ENCODE results near the gene KHDC1. TPM values are rescaled to one million over a fixed set of nuclear protein-coding genes. Genes with fewer than 3 reads are reported as not detected.

KHDC1 gene
- total RNA-seq, 1 donor, result 4.0 TPM

DNA sequence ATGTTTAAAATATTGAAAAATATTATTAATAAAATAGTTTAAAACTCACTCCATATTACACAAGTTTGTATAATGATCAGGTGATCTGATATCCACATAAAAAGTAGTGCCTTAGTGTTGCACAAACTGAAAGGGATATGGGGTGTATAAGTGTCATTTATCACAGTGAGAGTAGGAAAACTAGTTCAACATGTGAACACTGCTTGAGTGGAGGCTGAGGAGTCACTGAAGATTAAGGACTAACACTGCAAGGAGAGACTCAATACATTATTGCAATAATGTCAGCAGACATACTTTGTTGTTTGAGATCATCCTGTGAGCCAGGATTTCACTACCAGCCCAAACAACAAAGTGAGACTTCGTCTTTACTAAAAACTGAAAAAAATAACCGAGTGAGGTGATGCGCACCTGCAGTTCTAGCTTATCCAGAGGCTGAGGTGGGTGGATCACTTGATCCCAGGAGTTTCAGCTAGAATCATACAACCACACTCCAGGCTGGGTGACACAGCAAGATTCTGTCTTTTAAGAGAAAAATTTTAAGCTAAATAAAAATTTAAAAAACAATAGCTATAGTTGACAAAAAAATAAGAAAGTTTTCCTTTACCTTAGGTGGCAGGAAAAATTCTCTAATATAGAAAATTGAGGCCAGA lies 35.3 kb downstream of the KHDC1 start:
- no peaks in the 10 kb centered on the region for H4K20me1 ChIP-seq (ENCODE audit: insufficient read depth, low read length)
- no peak overlapping the region for H3K4me3 ChIP-seq (ENCODE audit: insufficient read depth, low read length)
- peak; percentile 65 for DNase-seq (ENCODE audit: insufficient read length, low spot score, missing footprints)
- H3K9me3 ChIP-seq (ENCODE audit: low read depth, low read length), result no peaks in the 10 kb centered on the region
- no peak overlapping the region for H3K4me2 ChIP-seq (ENCODE audit: insufficient read depth, low read length)
- no peak overlapping the region for H3K27ac ChIP-seq (ENCODE audit: low read depth, low read length)
- no peak overlapping the region for H2AFZ ChIP-seq (ENCODE audit: low read length)
- TF ChIP-seq CTCF (IDR thresholded peaks at IDR 0.05; ENCODE audit: extremely low read depth, low read depth, low read length), result no peak
- H3K36me3 ChIP-seq (ENCODE audit: insufficient read depth, low read length), result no peaks in the 10 kb centered on the region
- no peaks in the 10 kb centered on the region for H3K4me1 ChIP-seq (ENCODE audit: insufficient read depth, low read length)
- H3K27me3 ChIP-seq (ENCODE audit: insufficient read depth, low read length), result no peaks in the 10 kb centered on the region
- H3K79me2 ChIP-seq (ENCODE audit: insufficient read depth, low read length), result no peaks in the 10 kb centered on the region

- Histone ChIP-seq H3K4me1 (ENCODE audit: insufficient read depth, low read length) (no peaks in the 10 kb centered on the region), H3K36me3 (ENCODE audit: insufficient read depth, low read length) (no peaks in the 10 kb centered on the region), H4K20me1 (ENCODE audit: insufficient read depth, low read length) (no peaks in the 10 kb centered on the region), H3K9me3 (ENCODE audit: low read depth, low read length) (no peaks in the 10 kb centered on the region), H3K4me2 (ENCODE audit: insufficient read depth, low read length) (no peak within 1 kb of the TSS), H2AFZ (ENCODE audit: low read length) (no peak within 1 kb of the TSS), H3K79me2 (ENCODE audit: insufficient read depth, low read length) (no peaks in the 10 kb centered on the region), H3K27me3 (ENCODE audit: insufficient read depth, low read length) (no peaks in the 10 kb centered on the region), H3K27ac (ENCODE audit: low read depth, low read length) (no peak within 1 kb of the TSS), H3K4me3 (ENCODE audit: insufficient read depth, low read length) (no peak within 1 kb of the TSS)
- no peak for DNase-seq (ENCODE audit: insufficient read length, low spot score, missing footprints)
- TF ChIP-seq CTCF (IDR thresholded peaks at IDR 0.05; ENCODE audit: extremely low read depth, low read depth, low read length), result no peak
Measured at GRCh38 chr6:73225396-73225795, 37.6 kb downstream of the KHDC1 start, which contains the start of gene KHDC1L. Gene KHDC1L (minus strand): TSS chr6:73225496. CDS start chr6:73225408, 88 bp downstream.

DNA sequence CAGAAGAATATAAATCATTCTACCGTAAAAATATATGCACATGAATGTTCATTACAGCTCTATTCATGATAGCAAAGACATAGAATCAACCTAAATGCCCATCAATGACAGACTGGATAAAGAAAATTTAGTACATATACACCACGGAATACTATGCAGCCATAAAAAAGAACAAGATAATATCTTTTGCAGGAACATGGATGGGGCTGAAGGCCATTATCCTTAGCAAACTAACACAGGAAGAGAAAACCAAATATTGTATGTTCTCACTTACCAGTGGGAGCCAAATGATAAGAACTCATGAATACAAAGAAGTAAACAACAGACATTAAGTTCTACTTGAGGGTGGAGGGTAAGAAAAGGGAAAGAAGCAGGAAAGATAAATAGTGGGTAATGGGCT lies 46.1 kb downstream of the KHDC1 start:
- DNase-seq (ENCODE audit: insufficient read length, low spot score, missing footprints), result no peak
- Histone ChIP-seq H3K4me2 (ENCODE audit: insufficient read depth, low read length) (no peak overlapping the region), H3K79me2 (ENCODE audit: insufficient read depth, low read length) (no peaks in the 10 kb centered on the region), H3K27ac (ENCODE audit: low read depth, low read length) (no peak overlapping the region), H3K36me3 (ENCODE audit: insufficient read depth, low read length) (no peaks in the 10 kb centered on the region), H3K4me1 (ENCODE audit: insufficient read depth, low read length) (no peaks in the 10 kb centered on the region), H2AFZ (ENCODE audit: low read length) (no peak overlapping the region), H3K9me3 (ENCODE audit: low read depth, low read length) (no peaks in the 10 kb centered on the region), H4K20me1 (ENCODE audit: insufficient read depth, low read length) (no peaks in the 10 kb centered on the region), H3K4me3 (ENCODE audit: insufficient read depth, low read length) (no peak overlapping the region), H3K27me3 (ENCODE audit: insufficient read depth, low read length) (no peaks in the 10 kb centered on the region)
- TF ChIP-seq CTCF (IDR thresholded peaks at IDR 0.05; ENCODE audit: extremely low read depth, low read depth, low read length), result no peak

GRCh38 chr6:73209117-73209516 lies 53.9 kb downstream of the KHDC1 start:
- DNase-seq (ENCODE audit: insufficient read length, low spot score, missing footprints), result no peak
- no peaks in the 10 kb centered on the region for H3K27me3 ChIP-seq (ENCODE audit: insufficient read depth, low read length)
- no peak for TF ChIP-seq CTCF (IDR thresholded peaks at IDR 0.05; ENCODE audit: extremely low read depth, low read depth, low read length)
- no peaks in the 10 kb centered on the region for H3K36me3 ChIP-seq (ENCODE audit: insufficient read depth, low read length)
- H4K20me1 ChIP-seq (ENCODE audit: insufficient read depth, low read length), result no peaks in the 10 kb centered on the region
- no peaks in the 10 kb centered on the region for H3K4me1 ChIP-seq (ENCODE audit: insufficient read depth, low read length)
- H3K27ac ChIP-seq (ENCODE audit: low read depth, low read length), result no peak overlapping the region
- H3K9me3 ChIP-seq (ENCODE audit: low read depth, low read length), result no peaks in the 10 kb centered on the region
- H3K4me3 ChIP-seq (ENCODE audit: insufficient read depth, low read length), result no peak overlapping the region
- H3K4me2 ChIP-seq (ENCODE audit: insufficient read depth, low read length), result no peak overlapping the region
- H2AFZ ChIP-seq (ENCODE audit: low read length), result no peak overlapping the region
- H3K79me2 ChIP-seq (ENCODE audit: insufficient read depth, low read length), result no peaks in the 10 kb centered on the region
